Measurements from ENCODE around the gene ATAD3A. TPM values are rescaled to one million over a fixed set of nuclear protein-coding genes. Genes with fewer than 3 reads are reported as not detected.
"Not testable (repeated sequence)": the region's sequence is repeated elsewhere in the genome, so short reads cannot be mapped to it uniquely, and the experiment has no call there.

ATAD3A gene
- total and polyA plus RNA-seq, 12 donors, result 7.8 to 46.3 (median 28.7) TPM

DNA sequence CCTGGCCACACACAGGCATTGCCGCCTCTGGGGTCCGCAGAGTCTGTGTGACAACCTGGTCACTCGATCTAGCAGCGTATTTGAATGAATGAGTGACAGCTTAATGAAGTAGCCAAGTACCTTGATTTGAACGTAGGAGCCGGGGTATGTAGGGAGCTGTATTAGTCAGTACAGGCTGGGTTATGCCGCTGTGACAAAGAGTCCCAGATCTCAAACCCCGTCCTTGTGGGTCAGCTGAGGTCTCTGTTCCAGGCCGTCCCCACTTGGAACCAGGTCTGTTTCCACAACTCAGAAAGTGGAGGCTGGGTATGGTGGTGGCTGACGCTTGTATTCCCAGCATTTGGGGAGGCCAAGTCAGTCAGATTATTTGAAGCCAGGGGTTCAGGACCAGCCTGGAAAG lies 20.4 kb upstream of the ATAD3A start:
- intact Hi-C loops (cut with DNase I), result no loop called here

DNA sequence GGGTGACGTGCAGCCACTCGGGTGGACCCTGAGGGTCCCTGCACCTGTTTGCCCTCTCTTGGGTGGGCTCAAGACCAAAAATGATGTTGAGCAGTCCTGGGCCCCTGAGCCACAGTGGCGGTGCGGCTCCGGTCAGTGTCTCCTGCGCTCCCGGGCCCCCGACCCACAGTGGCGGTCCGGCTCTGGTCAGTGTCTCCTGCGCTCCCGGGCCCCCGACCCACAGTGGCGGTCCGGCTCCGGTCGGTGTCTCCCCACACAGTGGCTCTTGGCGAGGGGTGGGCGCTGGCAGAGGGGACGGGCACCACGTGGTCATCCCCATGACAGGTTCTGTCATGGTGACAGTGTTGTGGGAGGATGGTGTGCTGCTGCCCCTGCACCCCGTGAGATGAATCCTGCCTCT lies 17.7 kb upstream of the ATAD3A start:
- WGBS, 4 donors, result 78 to 98% (median 98%) methylated on average over 2 to 22 of the region's 22 CpGs
- H3K4me1 ChIP-seq (replicated peaks in 1 of 2); H3K27me3 ChIP-seq; H3K4me3 ChIP-seq; DNase-seq; H3K27ac ChIP-seq; intact Hi-C loops (cut with DNase I); H3K9me3 ChIP-seq (replicated peaks in 1 of 3): not testable (repeated sequence)
- peaks cover 0 to 20% of the 10 kb centered on the region in 2 donors for H3K36me3 ChIP-seq (replicated peaks in 1 of 2)

More for the DNA sequence above, 20.4 kb upstream of the ATAD3A start:
- Histone ChIP-seq H3K4me1 (replicated peaks in 1 of 2) (no peaks in the 10 kb centered on the region), H3K4me3 (no peak overlapping the region), H3K36me3 (replicated peaks in 1 of 2) (peaks cover 0 to 39% of the 10 kb centered on the region in 2 donors), H3K27me3 (no peaks in the 10 kb centered on the region), H3K27ac (no peak overlapping the region), H3K9me3 (replicated peaks in 1 of 3) (no peaks in the 10 kb centered on the region)
- WGBS, 4 donors, result 95 to 99% (median 98%) methylated on average over 9 to 10 of the region's 10 CpGs
- DNase-seq, result no peak
- TF ChIP-seq, protein P1, sequence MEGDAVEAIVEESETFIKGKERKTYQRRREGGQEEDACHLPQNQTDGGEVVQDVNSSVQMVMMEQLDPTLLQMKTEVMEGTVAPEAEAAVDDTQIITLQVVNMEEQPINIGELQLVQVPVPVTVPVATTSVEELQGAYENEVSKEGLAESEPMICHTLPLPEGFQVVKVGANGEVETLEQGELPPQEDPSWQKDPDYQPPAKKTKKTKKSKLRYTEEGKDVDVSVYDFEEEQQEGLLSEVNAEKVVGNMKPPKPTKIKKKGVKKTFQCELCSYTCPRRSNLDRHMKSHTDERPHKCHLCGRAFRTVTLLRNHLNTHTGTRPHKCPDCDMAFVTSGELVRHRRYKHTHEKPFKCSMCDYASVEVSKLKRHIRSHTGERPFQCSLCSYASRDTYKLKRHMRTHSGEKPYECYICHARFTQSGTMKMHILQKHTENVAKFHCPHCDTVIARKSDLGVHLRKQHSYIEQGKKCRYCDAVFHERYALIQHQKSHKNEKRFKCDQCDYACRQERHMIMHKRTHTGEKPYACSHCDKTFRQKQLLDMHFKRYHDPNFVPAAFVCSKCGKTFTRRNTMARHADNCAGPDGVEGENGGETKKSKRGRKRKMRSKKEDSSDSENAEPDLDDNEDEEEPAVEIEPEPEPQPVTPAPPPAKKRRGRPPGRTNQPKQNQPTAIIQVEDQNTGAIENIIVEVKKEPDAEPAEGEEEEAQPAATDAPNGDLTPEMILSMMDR (IDR thresholded peaks at IDR 0.05), result no peak
- no peak for TF ChIP-seq POLR2A (IDR thresholded peaks at IDR 0.05)

DNA sequence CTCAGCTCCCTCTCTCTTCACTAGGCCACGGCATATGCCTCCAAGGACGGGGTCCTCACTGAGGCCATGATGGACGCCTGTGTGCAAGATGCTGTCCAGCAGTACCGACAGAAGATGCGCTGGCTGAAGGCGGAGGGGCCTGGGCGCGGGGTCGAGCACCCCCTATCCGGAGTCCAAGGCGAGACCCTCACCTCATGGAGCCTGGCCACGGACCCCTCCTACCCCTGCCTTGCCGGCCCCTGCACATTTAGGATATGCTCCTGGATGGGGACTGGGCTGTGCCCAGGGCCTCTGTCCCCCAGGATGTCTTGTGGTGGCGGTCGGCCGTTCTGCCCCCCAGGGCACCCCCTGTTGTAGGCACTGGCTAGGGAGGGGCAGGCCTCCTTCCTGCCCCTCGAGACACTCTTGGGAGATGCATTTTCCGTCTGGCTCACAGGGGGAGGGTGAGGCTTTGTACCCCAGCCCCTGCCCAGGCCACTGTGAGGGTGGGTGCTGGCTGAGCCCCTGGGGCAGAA lies 16.4 kb upstream of the ATAD3A start:
- H3K27ac ChIP-seq; H3K36me3 ChIP-seq (replicated peaks in 1 of 2); H3K27me3 ChIP-seq; H3K4me3 ChIP-seq; H3K9me3 ChIP-seq (replicated peaks in 1 of 3); H3K4me1 ChIP-seq (replicated peaks in 1 of 2); DNase-seq; intact Hi-C loops (cut with DNase I): not testable (repeated sequence)
- 80 to 94% (median 90%) methylated on average over 1 to 18 of the region's 18 CpGs for WGBS, 4 donors

DNA sequence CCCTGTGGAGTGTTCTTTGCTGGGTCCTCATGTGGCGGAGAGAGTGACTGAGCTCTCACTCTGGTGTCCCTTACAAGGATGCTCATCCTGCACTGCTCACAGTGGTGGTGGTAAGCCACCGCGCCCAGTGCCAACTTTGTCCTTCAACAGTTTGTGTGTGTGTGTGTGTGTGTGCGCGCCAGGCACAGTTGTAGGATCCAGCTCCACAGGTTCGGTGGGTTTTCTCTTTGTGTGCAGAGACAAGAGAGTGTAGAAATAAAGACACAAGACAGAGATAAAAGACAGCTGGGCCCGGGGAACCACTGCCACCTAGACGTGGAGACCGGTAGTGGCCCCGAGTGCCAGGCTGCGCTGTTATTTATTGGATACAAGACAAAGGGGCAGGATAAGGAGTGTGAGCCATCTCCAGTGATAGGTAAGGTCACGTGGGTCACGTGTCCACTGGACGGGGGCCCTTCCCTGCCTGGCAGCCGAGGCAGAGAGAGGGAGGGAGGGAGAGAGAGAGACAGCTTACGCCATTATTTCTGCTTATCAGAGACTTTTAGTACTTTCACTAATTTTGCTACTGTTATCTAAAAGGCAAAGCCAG lies 7.1 kb upstream of the ATAD3A start:
- WGBS, 4 donors, result 20 to 32% (median 25%) methylated on average over 16 of the region's 16 CpGs
- peak overlapping the region; percentile 84 to 97 (median 87) for H3K27ac ChIP-seq
- H3K4me3 ChIP-seq; H3K4me1 ChIP-seq (replicated peaks in 1 of 2); H3K9me3 ChIP-seq (replicated peaks in 1 of 3); intact Hi-C loops (cut with DNase I); H3K36me3 ChIP-seq (replicated peaks in 1 of 2); H3K27me3 ChIP-seq: not testable (repeated sequence)
- peak; percentile 85 to 97 (median 93) for DNase-seq
- TF ChIP-seq, protein P1 (IDR thresholded peaks at IDR 0.05), result peak; percentile 64 to 91 (median 84)
- peak; percentile 60 to 83 for TF ChIP-seq POLR2A (IDR thresholded peaks at IDR 0.05)

DNA sequence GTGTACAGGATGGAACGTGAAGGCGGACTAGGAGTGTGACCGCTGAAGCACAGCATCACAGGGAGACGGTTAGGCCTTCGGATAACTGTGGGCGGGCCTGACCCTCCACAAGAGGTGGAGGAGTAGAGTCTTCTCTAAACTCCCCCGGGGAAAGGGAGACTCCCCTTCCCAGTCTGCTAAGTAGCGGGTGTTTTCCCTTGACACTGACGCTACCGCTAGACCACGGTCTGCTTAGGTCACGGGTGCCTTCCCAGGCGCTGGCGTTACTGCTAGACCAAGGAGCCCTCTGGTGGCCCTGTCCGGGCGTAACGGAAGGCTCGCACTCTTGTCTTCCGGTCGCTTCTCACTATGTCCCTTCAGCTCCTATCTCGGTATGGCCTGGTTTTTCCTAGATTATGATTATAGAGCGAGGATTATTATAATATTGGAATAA lies 6.6 kb upstream of the ATAD3A start:
- peak in 6 of 7 donors; percentile 57 to 88 (median 72) for DNase-seq
- H3K27me3 ChIP-seq; H3K9me3 ChIP-seq (replicated peaks in 1 of 3); intact Hi-C loops (cut with DNase I); H3K4me3 ChIP-seq; H3K36me3 ChIP-seq (replicated peaks in 1 of 2); H3K4me1 ChIP-seq (replicated peaks in 1 of 2): not testable (repeated sequence)
- TF ChIP-seq, protein P1 (IDR thresholded peaks at IDR 0.05), result peak in 5 of 6 experiments; percentile 5 to 56 (median 36)
- WGBS, 4 donors, result 6 to 19% (median 15%) methylated on average over 11 to 16 of the region's 22 CpGs
- H3K27ac ChIP-seq, result peak overlapping the region; percentile 84 to 97 (median 87)

DNA sequence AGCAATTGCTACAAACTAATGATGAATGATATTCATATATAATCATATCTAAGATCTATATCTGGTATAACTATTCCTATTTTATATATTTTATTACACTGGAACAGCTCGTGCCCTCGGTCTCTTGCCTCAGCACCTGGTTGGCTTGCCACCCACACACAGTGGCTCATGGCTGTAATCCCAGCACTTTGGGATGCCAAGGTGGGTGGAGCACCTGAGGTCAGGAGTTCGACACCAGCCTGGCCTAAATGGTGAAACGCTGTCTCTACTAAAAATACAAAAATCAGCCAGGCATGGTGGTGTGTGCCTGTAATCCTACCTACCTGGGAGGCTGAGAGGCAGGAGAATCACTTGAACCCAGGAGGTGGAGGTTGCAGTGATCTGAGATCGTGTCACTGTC lies 6.2 kb upstream of the ATAD3A start:
- H3K4me3 ChIP-seq; H3K27me3 ChIP-seq; H3K36me3 ChIP-seq (replicated peaks in 1 of 2); H3K4me1 ChIP-seq (replicated peaks in 1 of 2); intact Hi-C loops (cut with DNase I); H3K9me3 ChIP-seq (replicated peaks in 1 of 3): not testable (repeated sequence)
- 65 to 76% (median 72%) methylated on average over 5 of the region's 5 CpGs for WGBS, 4 donors
- DNase-seq, result peak in 1 of 7 donors; percentile 17
- H3K27ac ChIP-seq, result peak overlapping the region; percentile 84 to 97 (median 87)
